Stomach smooth muscle (tissue), 2 donors: ENCODE measurements around the gene SLC17A9.
"Not testable (repeated sequence)": the region's sequence is repeated elsewhere in the genome, so short reads cannot be mapped to it uniquely, and the experiment has no call there.

Experiments
- H3K27ac ChIP-seq: one replicate; pipeline ENCODE4 v1.7.0; 2013; ENCODE audit warnings: mild to moderate bottlenecking, low read length, inconsistent platforms
- H3K27me3 ChIP-seq, 2 donors: one replicate each; pipeline ENCODE4 v1.7.0; 2013; ENCODE audit warnings: low read length in 2 of 2; ENCODE audit not compliant: insufficient read depth in 2 of 2, control insufficient read depth in 1 of 2
- H3K36me3 ChIP-seq, 2 donors: one replicate each; pipeline ENCODE4 v1.7.0; 2013; ENCODE audit warnings: low read length in 2 of 2; ENCODE audit not compliant: control insufficient read depth in 2 of 2, insufficient read depth in 2 of 2
- H3K4me1 ChIP-seq: one replicate; pipeline ENCODE4 v1.7.0; 2013; ENCODE audit warnings: low read length; ENCODE audit not compliant: control insufficient read depth, insufficient read depth
- H3K4me3 ChIP-seq, 2 donors: one replicate each; pipeline ENCODE4 v1.7.0; 2013; ENCODE audit warnings: low read length in 2 of 2
- H3K9ac ChIP-seq, 2 donors: one replicate each; pipeline ENCODE4 v1.7.0; 2013; ENCODE audit warnings: low read length in 2 of 2, mild to moderate bottlenecking in 1 of 2
- H3K9me3 ChIP-seq, 2 donors: one replicate each; pipeline ENCODE4 v1.7.0; 2013; ENCODE audit warnings: low read length in 2 of 2; ENCODE audit not compliant: control insufficient read depth in 2 of 2
- donor health status: healthy.
- donor health status: Pancreatic carcinoma.

The SLC17A9 gene

DNA sequence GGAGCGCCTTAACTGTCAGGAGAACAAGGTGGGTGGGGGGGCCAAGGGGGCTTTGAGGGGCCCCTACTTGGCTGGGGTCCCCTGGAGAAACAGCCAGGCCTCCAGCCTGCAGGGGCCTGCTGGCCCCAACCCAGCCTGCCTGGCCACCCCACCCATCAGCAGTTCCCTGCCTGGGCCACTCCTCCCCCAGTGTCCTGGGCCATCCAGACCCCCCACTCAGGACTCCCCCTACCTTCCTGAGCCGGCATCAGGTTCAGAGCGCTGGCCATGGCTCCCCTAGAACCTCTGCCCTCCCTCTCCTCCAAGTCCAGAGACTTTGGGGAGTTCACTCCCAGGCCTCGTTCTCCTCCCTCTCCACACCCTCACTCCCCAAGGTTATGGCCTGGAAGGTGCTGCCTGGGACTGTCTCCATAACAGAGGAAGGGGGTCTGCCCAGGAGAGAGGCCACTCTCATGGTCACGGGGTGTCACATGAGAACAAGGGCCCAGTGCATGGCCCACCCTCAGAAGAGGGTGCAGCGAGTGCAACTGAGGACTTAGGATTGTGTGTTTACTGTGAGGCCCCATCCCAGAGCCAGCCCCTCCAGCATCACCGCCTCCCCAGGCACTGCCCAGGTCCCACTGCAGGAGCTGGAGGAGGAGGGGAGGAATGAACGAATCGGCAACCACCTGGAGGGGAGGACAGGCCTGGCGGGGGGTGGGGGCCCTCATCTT is 6.0 kb downstream of the SLC17A9 start:
- no peak overlapping the region for H3K4me3 ChIP-seq
- H3K27ac ChIP-seq = no peak overlapping the region
- no peaks in the 10 kb centered on the region for H3K27me3 ChIP-seq
- H3K9me3 ChIP-seq = no peaks in the 10 kb centered on the region
- H3K36me3 ChIP-seq = no peaks in the 10 kb centered on the region
- peaks cover 12% of the 10 kb centered on the region for H3K4me1 ChIP-seq
- no peak overlapping the region for H3K9ac ChIP-seq

DNA sequence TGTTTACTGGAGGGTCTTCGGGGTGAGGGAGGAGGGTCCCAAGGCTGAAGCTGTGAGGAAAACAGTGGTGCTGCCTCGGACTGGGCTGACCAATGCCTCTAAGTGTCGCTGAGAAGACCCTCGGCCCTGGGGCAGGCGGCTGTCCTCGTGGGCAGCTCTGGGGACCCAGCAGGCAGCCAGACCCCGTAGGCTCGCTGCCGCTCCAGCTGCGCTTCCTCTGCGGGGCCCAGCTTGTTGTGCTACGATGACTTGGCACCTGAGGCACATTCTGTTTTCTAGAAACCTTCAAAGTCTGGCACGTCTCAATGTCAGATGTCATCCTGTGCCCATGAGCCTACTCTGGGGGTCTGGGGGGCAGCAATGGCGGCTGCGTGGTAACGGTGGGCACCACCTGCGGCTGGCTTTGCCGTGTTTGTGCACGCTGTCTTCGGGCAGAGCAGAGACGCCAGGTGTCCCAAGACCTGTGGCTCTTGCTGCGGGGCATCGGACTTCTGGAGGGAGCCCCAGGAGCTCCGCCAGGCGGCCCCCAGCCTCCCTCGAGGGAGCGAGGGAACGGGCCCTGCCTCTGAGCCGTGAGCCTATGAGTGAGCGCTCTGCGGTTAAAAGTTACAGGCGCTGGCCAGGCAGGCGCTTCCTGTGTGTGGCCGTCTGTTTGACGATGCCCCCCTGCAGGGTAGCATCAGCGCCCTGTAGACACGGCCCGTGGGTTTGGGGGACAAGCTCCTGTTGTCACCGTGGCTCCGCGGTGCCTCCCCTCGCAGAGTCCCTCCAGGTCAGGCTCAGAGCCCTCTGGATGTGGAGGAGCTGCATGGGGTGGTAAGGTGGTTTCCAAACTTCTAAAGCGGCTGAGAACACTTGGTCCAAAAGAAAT is 6.8 kb downstream of the SLC17A9 start:
- Histone ChIP-seq H3K27ac (no peak overlapping the region), H3K36me3 (no peaks in the 10 kb centered on the region), H3K27me3 (no peaks in the 10 kb centered on the region), H3K4me1 (peaks cover 4% of the 10 kb centered on the region), H3K9ac (no peak overlapping the region), H3K9me3 (no peaks in the 10 kb centered on the region), H3K4me3 (no peak overlapping the region)

DNA sequence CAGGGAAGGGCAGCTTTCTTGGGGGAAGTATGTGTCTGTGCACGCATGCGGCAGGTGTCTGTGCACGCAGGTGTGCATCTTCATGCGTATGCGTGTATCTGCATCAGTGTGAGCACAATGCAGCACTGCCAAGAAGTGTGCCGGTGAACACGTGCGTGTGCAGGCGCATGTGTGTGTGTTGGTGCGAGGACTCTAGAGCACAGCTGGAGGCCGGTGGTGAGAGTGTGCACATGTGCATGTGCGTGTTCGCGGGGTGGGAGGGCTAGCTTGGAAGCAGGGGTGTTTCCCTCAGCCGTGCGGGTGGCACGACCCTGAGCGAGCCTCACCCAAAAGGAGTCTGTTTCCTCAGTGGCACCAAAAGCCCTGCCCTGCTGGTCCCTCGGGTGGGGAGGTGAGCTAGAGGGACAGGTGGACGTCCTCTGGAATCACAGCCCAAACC is 7.5 kb downstream of the SLC17A9 start:
- no peaks in the 10 kb centered on the region for H3K36me3 ChIP-seq
- no peaks in the 10 kb centered on the region for H3K27me3 ChIP-seq
- no peaks in the 10 kb centered on the region for H3K4me1 ChIP-seq
- H3K4me3 ChIP-seq = no peak overlapping the region
- H3K9me3 ChIP-seq = no peaks in the 10 kb centered on the region
- no peak overlapping the region for H3K9ac ChIP-seq
- H3K27ac ChIP-seq = no peak overlapping the region

DNA sequence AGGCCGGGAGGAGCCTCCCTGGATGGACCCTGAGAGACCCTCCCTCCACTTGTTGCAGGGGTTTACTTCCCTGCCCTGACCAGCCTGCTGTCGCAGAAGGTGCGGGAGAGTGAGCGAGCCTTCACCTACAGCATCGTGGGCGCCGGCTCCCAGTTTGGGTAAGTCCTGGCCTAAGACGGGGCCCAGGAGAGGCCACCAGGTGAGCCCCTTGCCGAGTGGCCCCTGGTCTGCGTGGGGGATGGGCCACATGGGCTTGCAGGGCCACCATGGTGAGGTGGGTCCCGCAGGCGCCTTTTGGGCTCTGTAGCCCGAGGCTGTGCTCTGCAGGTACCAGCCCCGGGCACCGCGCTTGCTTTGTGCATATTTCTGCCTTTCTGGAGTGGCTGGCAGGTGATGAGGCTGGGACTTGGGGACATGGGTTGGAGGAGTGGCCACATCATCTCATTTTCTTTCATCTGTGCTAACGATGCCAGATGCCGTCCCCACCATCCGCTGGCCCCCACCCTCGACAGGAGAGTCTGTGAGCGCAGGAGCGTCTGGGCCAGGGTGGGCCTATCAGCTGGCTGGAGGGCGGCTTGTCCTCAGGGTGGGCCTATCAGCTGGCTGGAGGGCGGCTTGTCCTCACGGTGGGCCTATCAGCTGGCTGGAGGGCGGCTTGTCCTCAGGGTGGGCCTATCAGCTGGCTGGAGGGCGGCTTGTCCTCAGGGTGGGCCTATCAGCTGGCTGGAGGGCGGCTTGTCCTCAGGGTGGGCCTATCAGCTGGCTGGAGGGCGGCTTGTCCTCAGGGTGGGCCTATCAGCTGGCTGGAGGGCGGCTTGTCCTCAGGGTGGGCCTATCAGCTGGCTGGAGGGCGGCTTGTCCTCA is 8.2 kb downstream of the SLC17A9 start:
- H3K9ac ChIP-seq, H3K4me3 ChIP-seq, H3K9me3 ChIP-seq, H3K27ac ChIP-seq, H3K4me1 ChIP-seq, H3K27me3 ChIP-seq, H3K36me3 ChIP-seq: not testable (repeated sequence)

DNA sequence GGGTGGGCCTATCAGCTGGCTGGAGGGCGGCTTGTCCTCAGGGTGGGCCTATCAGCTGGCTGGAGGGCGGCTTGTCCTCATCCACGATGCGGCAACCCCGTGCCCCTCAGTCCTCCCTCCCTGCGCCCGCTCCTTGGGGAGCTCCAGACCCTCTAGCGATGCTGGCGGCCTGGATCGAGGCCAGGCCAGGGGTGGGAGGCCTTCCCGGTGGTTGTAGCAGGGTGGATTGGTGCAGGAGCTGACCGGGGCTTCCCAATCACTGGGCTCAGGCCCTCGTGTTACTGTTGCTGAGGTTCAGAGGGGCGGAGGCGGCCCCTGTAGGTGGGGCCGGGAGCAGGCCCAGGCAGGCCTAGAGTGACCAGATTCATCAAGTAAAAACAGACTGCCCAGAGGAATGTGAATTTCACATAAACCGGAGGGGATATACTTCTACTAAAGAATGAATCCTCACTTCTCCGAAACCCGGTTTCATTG is 8.8 kb downstream of the SLC17A9 start:
- no peaks in the 10 kb centered on the region for H3K9me3 ChIP-seq
- H3K4me1 ChIP-seq = no peaks in the 10 kb centered on the region
- H3K9ac ChIP-seq = no peak overlapping the region
- no peak overlapping the region for H3K27ac ChIP-seq
- no peaks in the 10 kb centered on the region for H3K27me3 ChIP-seq
- H3K4me3 ChIP-seq = no peak overlapping the region
- H3K36me3 ChIP-seq = no peaks in the 10 kb centered on the region

DNA sequence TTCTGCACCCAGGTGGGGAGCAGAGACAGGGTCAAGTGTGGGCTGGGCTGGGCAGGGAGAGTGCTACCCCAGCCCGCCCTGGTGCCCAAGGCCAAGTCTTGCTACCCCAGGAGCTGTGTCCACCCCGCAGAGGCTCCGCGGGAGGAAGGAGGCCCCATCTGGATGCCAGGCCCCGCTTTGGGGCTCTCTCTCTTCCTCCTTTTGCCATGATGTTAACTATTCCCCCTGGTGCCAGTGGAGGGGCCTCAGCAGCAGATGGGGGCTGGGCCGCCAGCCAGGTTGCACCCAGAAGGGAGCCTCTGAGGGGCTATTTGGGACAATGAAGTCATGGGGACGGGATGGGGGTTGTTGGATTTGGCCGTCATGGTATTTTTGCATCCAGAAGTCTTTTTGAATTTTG is 9.3 kb downstream of the SLC17A9 start:
- Histone ChIP-seq H3K36me3 (no peaks in the 10 kb centered on the region), H3K9me3 (no peaks in the 10 kb centered on the region), H3K9ac (no peak overlapping the region), H3K27me3 (no peaks in the 10 kb centered on the region), H3K4me1 (no peaks in the 10 kb centered on the region), H3K27ac (no peak overlapping the region), H3K4me3 (no peak overlapping the region)

DNA sequence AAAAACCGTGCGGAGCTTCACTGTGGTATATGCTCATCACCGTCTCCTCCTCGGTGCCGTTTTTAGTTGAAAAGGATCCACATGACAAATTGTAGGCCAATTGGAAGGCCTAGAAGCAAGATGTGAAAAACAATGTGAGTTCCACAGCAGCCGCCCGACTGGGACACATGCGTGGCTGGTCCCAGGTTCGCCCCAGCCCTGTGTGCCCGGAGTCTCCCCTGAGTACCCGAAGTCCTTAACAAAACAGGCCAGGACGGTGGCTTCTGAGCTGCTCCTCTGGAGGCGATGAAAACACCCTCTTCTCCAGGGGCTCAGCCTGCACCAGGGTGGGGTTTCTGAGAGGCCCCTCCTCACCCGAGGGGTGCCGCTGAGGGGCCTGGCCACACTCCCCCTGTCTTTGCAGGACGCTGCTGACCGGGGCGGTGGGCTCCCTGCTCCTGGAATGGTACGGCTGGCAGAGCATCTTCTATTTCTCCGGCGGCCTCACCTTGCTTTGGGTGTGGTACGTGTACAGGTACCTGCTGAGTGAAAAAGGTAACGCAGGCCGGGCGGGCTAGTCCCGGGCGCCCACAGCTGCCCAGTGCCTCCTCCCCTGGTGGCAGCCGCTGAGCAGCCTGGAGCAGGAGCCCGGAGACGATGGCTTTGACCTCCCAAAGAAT is 9.8 kb downstream of the SLC17A9 start:
- no peaks in the 10 kb centered on the region for H3K36me3 ChIP-seq
- H3K4me1 ChIP-seq = no peaks in the 10 kb centered on the region
- H3K4me3 ChIP-seq = no peak overlapping the region
- H3K9me3 ChIP-seq = no peaks in the 10 kb centered on the region
- H3K9ac ChIP-seq = no peak overlapping the region
- H3K27me3 ChIP-seq = no peaks in the 10 kb centered on the region
- no peak overlapping the region for H3K27ac ChIP-seq

DNA sequence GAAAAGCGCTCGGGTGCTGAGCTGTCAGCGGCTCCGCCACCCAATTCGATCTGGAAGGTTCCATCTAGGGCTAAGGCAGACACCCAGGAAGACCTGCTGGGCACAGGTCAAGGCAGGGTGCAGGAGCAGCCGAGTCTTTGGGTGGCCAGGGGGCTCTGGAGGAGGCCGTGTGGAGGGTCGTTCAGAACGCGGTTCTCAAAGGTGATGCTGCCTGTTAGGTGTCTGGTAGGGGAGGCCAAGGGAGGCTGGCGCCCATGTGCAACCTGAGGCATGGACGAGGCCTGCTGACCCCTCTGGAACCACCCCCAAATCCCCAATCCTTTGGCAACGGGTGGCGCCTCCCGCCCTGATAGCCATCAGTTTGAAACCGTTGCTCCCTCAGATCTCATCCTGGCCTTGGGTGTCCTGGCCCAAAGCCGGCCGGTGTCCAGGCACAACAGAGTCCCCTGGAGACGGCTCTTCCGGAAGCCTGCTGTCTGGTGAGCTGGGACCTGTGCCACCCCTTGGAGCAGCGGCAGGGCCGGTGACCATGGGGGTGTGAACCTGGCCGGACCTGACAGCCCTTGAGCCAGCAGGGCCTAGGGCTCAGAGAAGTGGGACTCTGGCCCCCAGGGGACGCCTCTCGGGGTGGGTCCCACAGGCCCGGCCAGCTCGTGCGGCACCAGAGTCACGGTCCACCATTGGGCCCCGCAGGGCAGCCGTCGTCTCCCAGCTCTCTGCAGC is 10.5 kb downstream of the SLC17A9 start:
- Histone ChIP-seq H3K27me3 (no peaks in the 10 kb centered on the region), H3K9me3 (no peaks in the 10 kb centered on the region), H3K27ac (no peak overlapping the region), H3K9ac (no peak overlapping the region), H3K36me3 (no peaks in the 10 kb centered on the region), H3K4me3 (no peak overlapping the region), H3K4me1 (no peaks in the 10 kb centered on the region)

DNA sequence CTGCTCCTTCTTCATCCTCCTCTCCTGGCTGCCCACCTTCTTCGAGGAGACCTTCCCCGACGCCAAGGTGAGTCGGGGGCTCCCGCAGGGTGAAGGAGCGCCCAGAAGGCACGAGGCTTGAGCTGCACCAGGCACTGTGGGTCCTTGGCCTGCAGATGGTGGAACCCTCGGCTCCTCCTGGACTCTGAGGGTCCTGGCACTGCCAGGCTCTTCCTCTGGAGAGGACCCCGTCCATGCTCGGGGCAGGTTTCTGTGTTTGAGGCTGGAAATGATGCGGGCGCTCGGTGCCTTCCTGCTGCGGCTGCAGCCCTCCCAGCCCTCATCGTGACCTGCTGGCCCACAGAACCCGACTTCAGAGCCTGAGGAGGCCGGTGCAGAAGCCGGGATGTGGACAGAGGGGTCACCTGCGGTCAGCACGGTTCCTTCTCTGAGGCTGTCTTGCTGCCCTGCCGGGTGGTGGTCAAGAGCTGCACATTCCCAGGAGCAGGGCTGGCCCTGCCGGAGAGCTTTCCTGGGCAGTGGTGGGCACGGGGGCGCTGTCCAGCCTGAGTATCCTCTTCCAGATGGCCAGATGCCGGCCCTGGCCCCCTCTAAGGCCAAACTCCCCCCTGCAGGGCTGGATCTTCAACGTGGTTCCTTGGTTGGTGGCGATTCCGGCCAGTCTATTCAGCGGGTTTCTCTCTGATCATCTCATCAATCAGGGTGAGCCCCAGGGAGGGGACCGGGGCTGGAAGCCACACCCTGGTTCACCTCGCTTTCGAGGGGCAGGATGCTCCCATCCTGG is 11.3 kb downstream of the SLC17A9 start:
- no peak overlapping the region for H3K4me3 ChIP-seq
- no peaks in the 10 kb centered on the region for H3K4me1 ChIP-seq
- no peaks in the 10 kb centered on the region for H3K9me3 ChIP-seq
- no peaks in the 10 kb centered on the region for H3K27me3 ChIP-seq
- H3K36me3 ChIP-seq = no peaks in the 10 kb centered on the region
- H3K27ac ChIP-seq = no peak overlapping the region
- H3K9ac ChIP-seq = no peak overlapping the region
